Ishikawa (cell line): ENCODE results near the gene CNTROB.

ENCODE experiments used
- CREB1 ChIP-seq: IDR thresholded peaks from 2 replicates; pipeline ENCODE4 v1.6.1; 2012; ENCODE audit warnings: low read depth
- EGR1 ChIP-seq: IDR thresholded peaks from 2 replicates; pipeline ENCODE4 v1.6.1; 2012
- EP300 ChIP-seq: IDR thresholded peaks from 2 replicates; pipeline ENCODE4 v1.6.1; 2012; ENCODE audit warnings: borderline replicate concordance
- MAX ChIP-seq: IDR thresholded peaks from 2 replicates; pipeline ENCODE4 v1.6.1; 2012
- RAD21 ChIP-seq: IDR thresholded peaks from 2 replicates; pipeline ENCODE4 v1.6.1; 2012; ENCODE audit warnings: low read depth
- TAF1 ChIP-seq: IDR thresholded peaks from 2 replicates; pipeline ENCODE4 v1.6.1; 2012; ENCODE audit warnings: low read depth, mild to moderate bottlenecking
- TCF12 ChIP-seq: IDR thresholded peaks from 2 replicates; pipeline ENCODE4 v1.6.1; 2012; ENCODE audit warnings: low read depth
- TEAD4 ChIP-seq: IDR thresholded peaks from 2 replicates; pipeline ENCODE4 v1.6.1; 2012
- YY1 ChIP-seq: IDR thresholded peaks from 2 replicates; pipeline ENCODE4 v1.6.1; 2012; ENCODE audit warnings: low read depth

- TF ChIP-seq YY1 (no peak), TAF1 (no peak), EP300 (no peak), MAX (no peak), EGR1 (no peak), CREB1 (no peak), TEAD4 (no peak), RAD21 (no peak), TCF12 (no peak)
These were observed 9.0 kb upstream of the CNTROB start for GRCh38 chr17:7922845-7923628.
